GM12878 (cell line): ENCODE measurements around the gene TRERF1. TPM values are rescaled to one million over a fixed set of nuclear protein-coding genes. Genes with fewer than 3 reads are reported as not detected.

Experiments
- ATAC-seq: fragments of 200-7000 bp; cut with Tn5 transposase; 3 replicates; pipeline ENCODE4 v1.9.1; 2020; ENCODE audit warnings: mild to moderate bottlenecking, moderate library complexity
- BruUV-seq: library from RNA; stranded (reverse); fragments of 400-500 nt; replicated peaks from 2 replicates; lab custom pipeline; 2021; lab: Mats Ljungman, UMichigan
- CTCF ChIA-PET: fragments of 300-600 bp; sonication (Branson Sonifier 250); formaldehyde crosslinking; extraction: SDS; loops from one replicate; lab custom pipeline; 2021; ENCODE audit warnings: inconsistent platforms; lab: Yijun Ruan, JAX
- POLR2A ChIA-PET: fragments of 350-600 bp; formaldehyde crosslinking; extraction: SDS; loops from one replicate; lab custom pipeline; 2021; ENCODE audit warnings: inconsistent platforms; lab: Charles Lee
- RAD21 ChIA-PET: fragments of 300-600 bp; sonication (Branson Sonifier 250); formaldehyde crosslinking; loops from one replicate; lab custom pipeline; 2023; ENCODE audit warnings: antibody characterized with exemption; ENCODE audit not compliant: unreplicated experiment; lab: Charles Lee
- SMC1A ChIA-PET: fragments of 300-600 bp; sonication (Branson Sonifier 250); formaldehyde crosslinking; loops from one replicate; lab custom pipeline; 2023; ENCODE audit not compliant: unreplicated experiment, uncharacterized antibody; lab: Charles Lee
- DNase-seq: peaks from one replicate; pipeline ENCODE4 v3.0.0-alpha.2; 2011; ENCODE audit warnings: low read depth, low spot score
- FAIRE-seq: peaks from 3 replicates; lab custom pipeline; 2011; peaks lifted over from hg19 to GRCh38; lab: Jason Lieb, UNC
- H2AFZ ChIP-seq: 2 replicates; pipeline ENCODE4 v1.6.0; 2011; ENCODE audit warnings: low read depth, low read length, control low read depth; ENCODE audit not compliant: control insufficient read depth
- H3K27ac ChIP-seq: 2 replicates; pipeline ENCODE4 v1.5.1; 2011; ENCODE audit warnings: control low read depth; ENCODE audit not compliant: control insufficient read depth, insufficient read depth
- H3K27me3 ChIP-seq, 2 experiments: replicated peaks in 1 of 2; 2 replicates each; pipeline versions ENCODE4 v1.6.0 to v1.6.1; 2011; ENCODE audit warnings: low read length in 1 of 2; ENCODE audit not compliant: control insufficient read depth in 2 of 2, insufficient read depth in 2 of 2
- H3K36me3 ChIP-seq, 2 experiments: 2 replicates each; pipeline ENCODE4 v1.5.1; 2011; ENCODE audit warnings: low read length in 1 of 2; ENCODE audit not compliant: control insufficient read depth in 2 of 2, insufficient read depth in 2 of 2
- H3K4me1 ChIP-seq: 2 replicates; pipeline ENCODE4 v1.6.1; 2011; ENCODE audit warnings: mild to moderate bottlenecking, low read length, moderate library complexity, mixed read lengths; ENCODE audit not compliant: control insufficient read depth, insufficient read depth
- H3K4me2 ChIP-seq: 2 replicates; pipeline ENCODE4 v1.6.0; 2011; ENCODE audit warnings: control low read depth; ENCODE audit not compliant: control insufficient read depth, insufficient read depth
- H3K4me3 ChIP-seq: fragments of 200-600 bp; sonication (generic); 2 replicates; pipeline ENCODE4 v1.5.1; 2016
- H3K79me2 ChIP-seq: 2 replicates; pipeline ENCODE4 v1.6.0; 2011; ENCODE audit warnings: low read length; ENCODE audit not compliant: control insufficient read depth, insufficient read depth
- H3K9ac ChIP-seq: 2 replicates; pipeline ENCODE4 v1.8.0; 2011; ENCODE audit warnings: low read length, control low read depth, mixed read lengths; ENCODE audit not compliant: control insufficient read depth, insufficient read depth
- H3K9me3 ChIP-seq: replicated peaks from 3 replicates; pipeline ENCODE4 v1.5.1; 2011; ENCODE audit warnings: mild to moderate bottlenecking, low read length; ENCODE audit not compliant: control insufficient read depth, insufficient read depth
- H4K20me1 ChIP-seq: 2 replicates; pipeline ENCODE4 v1.6.0; 2011; ENCODE audit not compliant: control insufficient read depth, insufficient read depth
- ATF7 ChIP-seq: fragments of 450-650 bp; IDR thresholded peaks from 2 replicates; pipeline ENCODE4 v1.6.1; 2016; ENCODE audit warnings: low read depth, mild to moderate bottlenecking
- CBX3 ChIP-seq: fragments of 200-600 bp; sonication (generic); IDR thresholded peaks from 2 replicates; pipeline ENCODE4 v1.6.1; 2016; ENCODE audit warnings: low read depth, borderline replicate concordance
- DPF2 ChIP-seq: fragments of 450-650 bp; IDR thresholded peaks from 2 replicates; pipeline ENCODE4 v1.6.1; 2017; ENCODE audit warnings: mild to moderate bottlenecking
- FOXK2 ChIP-seq: fragments of 450-650 bp; IDR thresholded peaks from 2 replicates; pipeline ENCODE4 v1.6.1; 2017; ENCODE audit warnings: mild to moderate bottlenecking, moderate library complexity
- GATAD2B ChIP-seq: fragments of 450-650 bp; conservative IDR thresholded peaks from 2 replicates; pipeline ENCODE4 v1.6.1; 2017; ENCODE audit warnings: low read depth, mild to moderate bottlenecking, moderate library complexity
- KAT2A ChIP-seq: conservative IDR thresholded peaks from 2 replicates; pipeline ENCODE4 v1.6.1; 2011; ENCODE audit warnings: low read depth, low read length; ENCODE audit not compliant: control insufficient read depth
- KLF5 ChIP-seq: fragments of 450-650 bp; IDR thresholded peaks from 2 replicates; pipeline ENCODE4 v1.6.1; 2014; ENCODE audit warnings: mild to moderate bottlenecking; ENCODE audit not compliant: partially characterized antibody
- MEF2A ChIP-seq: IDR thresholded peaks from 2 replicates; pipeline ENCODE4 v1.6.1; 2011; ENCODE audit warnings: low read depth, mild to moderate bottlenecking, low read length, moderate library complexity; ENCODE audit not compliant: insufficient read depth
- MTA2 ChIP-seq: fragments of 450-650 bp; IDR thresholded peaks from 2 replicates; pipeline ENCODE4 v1.6.1; 2016; ENCODE audit warnings: low read depth, mild to moderate bottlenecking, moderate library complexity
- NFIC ChIP-seq: IDR thresholded peaks from 2 replicates; pipeline ENCODE4 v1.6.1; 2012; ENCODE audit warnings: low read depth, mild to moderate bottlenecking, inconsistent platforms, low read length, moderate library complexity
- SRF ChIP-seq, 2 experiments: IDR thresholded peaks; 2 replicates each; pipeline ENCODE4 v1.6.1; 2011; ENCODE audit warnings: low read depth in 2 of 2, low read length in 2 of 2, mild to moderate bottlenecking in 1 of 2, moderate library complexity in 1 of 2
- STAT3 ChIP-seq: IDR thresholded peaks from 2 replicates; pipeline ENCODE4 v1.6.1; 2011; ENCODE audit warnings: low read depth, low read length, improper control_type of control experiment
- TBL1XR1 ChIP-seq: IDR thresholded peaks from 2 replicates; pipeline ENCODE4 v1.6.1; 2012; ENCODE audit warnings: low read depth, low read length, improper control_type of control experiment
- TCF12 ChIP-seq: IDR thresholded peaks from 2 replicates; pipeline ENCODE4 v1.6.1; 2011; ENCODE audit warnings: low read depth, mild to moderate bottlenecking, low read length
- WGBS: methylation state at CpG from one replicate; pipeline ENCODE4 v1.1.6; 2016; ENCODE audit warnings: low lambda C conversion rate; ENCODE audit not compliant: insufficient replicate concordance, insufficient coverage; ENCODE audit errors: missing lambda C conversion rate; 5-methylcytosine and 5-hydroxymethylcytosine counted together
- in situ Hi-C: fragments of 300-500 bp; cut with MboI; formaldehyde crosslinking; loops from 9 replicates; pipeline ENCODE4 v1.14.3; 2018; ENCODE audit warnings: mixed read lengths
- intact Hi-C: fragments of 100-400 bp; cut with micrococcal nuclease; formaldehyde crosslinking; loops from one replicate; pipeline ENCODE4 v1.14.2; 2022; ENCODE audit not compliant: unreplicated experiment
- polyA plus RNA-seq, 11 experiments: library from polyadenylated mRNA; depleted of rRNA in 4 of 11; unstranded in 6 of 11; stranded (reverse) in 5 of 11; fragments of >200 nt; fragmentation: Nextera tagmentation in 4 of 11; fragmentation: Illumina TruSeq in 1 of 11; extraction: Ambion mirVana in 4 of 11; extraction: Trizol in 1 of 11; gene quantifications; 1 replicate in 1 of 11; 2 replicates in 10 of 11; pipeline versions ENCODE4 v1.2.1 to v1.2.3, GENCODE V29; 2011 to 2016; ENCODE audit warnings: inconsistent platforms in 2 of 11, missing spikeins in 2 of 11, low read depth in 1 of 11
- total RNA-seq, 4 experiments: library from RNA; depleted of rRNA in 3 of 4; stranded (reverse); fragments of >200 nt in 3 of 4; fragmentation: Illumina TruSeq in 1 of 4; extraction: Trizol in 1 of 4; gene quantifications; 2 replicates each; pipeline versions ENCODE4 v1.2.1 to v1.2.3, GENCODE V29; 2013 to 2021
- TF ChIP-seq, protein P1 (sequence below): IDR thresholded peaks from 2 replicates; pipeline ENCODE4 v1.6.1; 2012; ENCODE audit warnings: low read depth, low read length, improper control_type of control experiment

The TRERF1 gene
- total and polyA plus RNA-seq, 10 of the 15 experiments (the other 5 are each of a cell fraction or from before 2014, with no cell fraction given), result 2.2 to 19.4 (median 7.2) TPM

- WGBS, result 43% methylated on average over 3 of the region's 3 CpGs
- Histone ChIP-seq H3K4me3 (no peak overlapping the region), H4K20me1 (no peaks in the 10 kb centered on the region), H3K4me1 (peaks cover 12% of the 10 kb centered on the region), H3K4me2 (no peak overlapping the region), H3K9me3 (no peaks in the 10 kb centered on the region), H3K9ac (no peak overlapping the region), H3K79me2 (no peaks in the 10 kb centered on the region), H3K27me3 (no peaks in the 10 kb centered on the region), H3K36me3 (no peaks in the 10 kb centered on the region), H3K27ac (no peak overlapping the region), H2AFZ (no peak overlapping the region)
- ChIA-PET SMC1A (interaction anchor here (0.6 to 1.4 kb wide), 7 partner anchors 10 to 128 kb away, joined by 3 read pairs; no protein-coding TSS in a partner anchor), RAD21 (interaction anchor here (1.0 to 4.3 kb wide), 2 partner anchors 18 to 315 kb away, joined by 5 to 17 read pairs; no protein-coding TSS in a partner anchor), POLR2A (interaction anchor here (0.6 kb wide), 1 partner anchor 85 kb away, joined by 3 read pairs; no protein-coding TSS in a partner anchor), CTCF (interaction anchor here (0.8 to 7.1 kb wide), 5 partner anchors 10 to 316 kb away, joined by 3 to 68 read pairs (median 4); partner anchors contain the start of gene MRPS10)
- no peak for DNase-seq
- intact Hi-C loops, result no loop called here
- FAIRE-seq, result no peak
- in situ Hi-C loops, result no loop called here
- ATAC-seq, result no peak
- BruUV-seq, result no TSS peak
- TF ChIP-seq, protein P1, sequence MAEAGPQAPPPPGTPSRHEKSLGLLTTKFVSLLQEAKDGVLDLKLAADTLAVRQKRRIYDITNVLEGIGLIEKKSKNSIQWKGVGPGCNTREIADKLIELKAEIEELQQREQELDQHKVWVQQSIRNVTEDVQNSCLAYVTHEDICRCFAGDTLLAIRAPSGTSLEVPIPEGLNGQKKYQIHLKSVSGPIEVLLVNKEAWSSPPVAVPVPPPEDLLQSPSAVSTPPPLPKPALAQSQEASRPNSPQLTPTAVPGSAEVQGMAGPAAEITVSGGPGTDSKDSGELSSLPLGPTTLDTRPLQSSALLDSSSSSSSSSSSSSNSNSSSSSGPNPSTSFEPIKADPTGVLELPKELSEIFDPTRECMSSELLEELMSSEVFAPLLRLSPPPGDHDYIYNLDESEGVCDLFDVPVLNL, result no peak
- TF ChIP-seq KLF5 (no peak), TCF12 (no peak), SRF (IDR thresholded peaks at IDR 0.05; ENCODE audit: low read depth in 2 of 2, low read length in 2 of 2) (no peak), KAT2A (no peak), CBX3 (no peak), NFIC (no peak), DPF2 (no peak), STAT3 (no peak), ATF7 (no peak), TBL1XR1 (no peak), FOXK2 (no peak), GATAD2B (no peak), MTA2 (no peak), MEF2A (no peak)
Observed at GRCh38 chr6:42232035-42232434, 219.7 kb downstream of the TRERF1 start.
